ENCODE results near the gene YPEL4.
A peak's percentile ranks its signal among the peaks of the same experiment; 100 is the strongest.
"Not testable (repeated sequence)": the region's sequence is repeated elsewhere in the genome, so short reads cannot be mapped to it uniquely, and the experiment has no call there.

The YPEL4 gene, protein sequence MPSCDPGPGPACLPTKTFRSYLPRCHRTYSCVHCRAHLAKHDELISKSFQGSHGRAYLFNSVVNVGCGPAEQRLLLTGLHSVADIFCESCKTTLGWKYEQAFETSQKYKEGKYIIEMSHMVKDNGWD

DNA sequence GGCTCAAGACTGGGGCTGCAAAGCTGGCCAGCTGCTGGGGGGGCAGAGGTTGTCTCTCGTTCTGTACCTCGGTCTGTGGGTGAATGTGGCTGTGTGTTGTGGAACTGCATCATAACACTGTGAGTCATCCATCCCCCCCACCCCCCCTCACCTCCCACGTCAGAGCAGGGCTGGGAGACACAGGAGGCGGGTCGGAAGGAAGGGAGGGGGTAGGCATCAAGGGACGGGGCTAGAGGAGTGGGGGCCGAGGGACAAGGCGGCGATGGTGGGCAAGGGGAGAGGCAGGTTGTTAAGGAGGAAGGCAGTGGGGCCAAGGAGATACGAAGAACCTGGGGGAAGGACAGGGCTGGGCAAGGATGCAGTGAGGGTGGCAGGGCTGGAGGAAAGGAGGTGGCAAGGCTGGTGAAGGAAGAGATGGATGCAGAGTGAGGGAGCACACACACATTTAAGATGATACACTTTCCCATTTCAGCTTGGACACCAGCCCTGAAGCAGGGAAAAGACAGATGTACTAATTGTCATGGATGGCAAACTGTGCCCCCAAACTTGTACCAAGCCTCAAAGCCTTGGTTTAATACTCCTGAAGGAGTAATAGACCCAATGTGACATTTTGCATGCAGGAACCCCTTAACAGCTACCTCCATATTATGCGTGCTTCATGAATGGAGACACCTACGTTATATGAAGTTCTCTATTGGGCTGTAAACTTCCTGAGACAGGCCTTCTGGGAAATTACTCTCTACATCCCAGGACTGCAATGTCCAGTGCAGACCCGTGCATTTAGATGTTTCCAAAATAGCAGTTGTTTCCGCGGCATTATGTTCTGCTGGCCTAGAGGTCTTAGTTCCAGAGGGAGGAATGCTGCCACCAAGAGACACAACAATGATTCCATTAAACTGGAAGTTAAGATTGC, at the start of gene YPEL4:
Gene YPEL4, minus strand, starts transcription at position 87 of the 913 bp plus-strand sequence. CDS start 2,805 bp downstream, outside the sequence.
- TF ChIP-seq, protein P1, sequence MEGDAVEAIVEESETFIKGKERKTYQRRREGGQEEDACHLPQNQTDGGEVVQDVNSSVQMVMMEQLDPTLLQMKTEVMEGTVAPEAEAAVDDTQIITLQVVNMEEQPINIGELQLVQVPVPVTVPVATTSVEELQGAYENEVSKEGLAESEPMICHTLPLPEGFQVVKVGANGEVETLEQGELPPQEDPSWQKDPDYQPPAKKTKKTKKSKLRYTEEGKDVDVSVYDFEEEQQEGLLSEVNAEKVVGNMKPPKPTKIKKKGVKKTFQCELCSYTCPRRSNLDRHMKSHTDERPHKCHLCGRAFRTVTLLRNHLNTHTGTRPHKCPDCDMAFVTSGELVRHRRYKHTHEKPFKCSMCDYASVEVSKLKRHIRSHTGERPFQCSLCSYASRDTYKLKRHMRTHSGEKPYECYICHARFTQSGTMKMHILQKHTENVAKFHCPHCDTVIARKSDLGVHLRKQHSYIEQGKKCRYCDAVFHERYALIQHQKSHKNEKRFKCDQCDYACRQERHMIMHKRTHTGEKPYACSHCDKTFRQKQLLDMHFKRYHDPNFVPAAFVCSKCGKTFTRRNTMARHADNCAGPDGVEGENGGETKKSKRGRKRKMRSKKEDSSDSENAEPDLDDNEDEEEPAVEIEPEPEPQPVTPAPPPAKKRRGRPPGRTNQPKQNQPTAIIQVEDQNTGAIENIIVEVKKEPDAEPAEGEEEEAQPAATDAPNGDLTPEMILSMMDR (conservative IDR thresholded peaks at IDR 0.05; ENCODE audit: low read depth, low read length), result no peak
- DNase-seq (ENCODE audit: low read depth), result peak; percentile 50
- peak within 1 kb of the TSS; percentile 55 for H3K4me3 ChIP-seq (ENCODE audit: low read length)

DNA sequence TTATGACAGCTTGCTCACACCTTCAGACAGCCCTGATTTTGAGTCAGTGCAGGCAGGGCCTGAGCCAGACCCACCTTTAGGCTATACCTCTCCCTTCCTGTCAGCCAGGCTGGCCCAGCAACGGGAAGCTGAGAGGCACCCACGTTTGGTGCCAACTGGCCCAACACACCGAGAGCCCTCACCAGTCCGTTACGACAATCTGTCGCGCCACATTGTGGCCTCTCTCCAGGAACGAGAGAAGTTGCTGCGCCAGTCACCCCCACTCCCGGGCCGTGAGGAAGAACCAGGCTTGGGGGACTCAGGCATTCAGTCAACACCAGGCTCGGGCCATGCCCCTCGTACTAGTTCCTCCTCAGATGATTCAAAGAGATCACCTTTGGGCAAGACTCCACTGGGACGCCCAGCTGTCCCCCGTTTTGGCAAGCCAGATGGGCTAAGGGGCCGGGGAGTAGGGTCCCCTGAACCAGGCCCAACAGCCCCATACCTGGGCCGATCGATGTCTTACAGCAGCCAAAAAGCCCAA, 49.2 kb upstream of the YPEL4 start:
- no peak overlapping the region for H3K4me3 ChIP-seq (ENCODE audit: low read length)
- no peak for DNase-seq (ENCODE audit: low read depth)
- TF ChIP-seq, protein P1 (conservative IDR thresholded peaks at IDR 0.05; ENCODE audit: low read depth, low read length), result no peak

DNA sequence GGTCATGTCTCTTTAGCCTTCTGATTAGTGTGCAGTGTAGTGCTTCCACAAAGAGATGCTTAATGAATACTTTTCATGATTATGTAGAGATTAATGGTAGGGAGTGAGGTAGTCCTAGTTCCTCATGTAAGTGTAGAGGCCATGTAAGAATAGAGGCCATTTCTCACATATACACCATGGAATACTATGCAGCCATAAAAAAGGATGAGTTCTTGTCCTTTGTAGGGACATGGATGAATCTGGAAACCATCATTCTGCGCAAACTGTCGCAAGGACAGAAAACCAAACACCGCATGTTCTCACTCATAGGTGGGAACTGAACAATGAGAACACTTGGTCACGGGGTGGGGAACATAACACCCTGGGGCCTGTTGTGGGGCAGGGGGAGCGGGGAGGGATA, 40.8 kb upstream of the YPEL4 start:
- H3K4me3 ChIP-seq (ENCODE audit: low read length); DNase-seq (ENCODE audit: low read depth): not testable (repeated sequence)

DNA sequence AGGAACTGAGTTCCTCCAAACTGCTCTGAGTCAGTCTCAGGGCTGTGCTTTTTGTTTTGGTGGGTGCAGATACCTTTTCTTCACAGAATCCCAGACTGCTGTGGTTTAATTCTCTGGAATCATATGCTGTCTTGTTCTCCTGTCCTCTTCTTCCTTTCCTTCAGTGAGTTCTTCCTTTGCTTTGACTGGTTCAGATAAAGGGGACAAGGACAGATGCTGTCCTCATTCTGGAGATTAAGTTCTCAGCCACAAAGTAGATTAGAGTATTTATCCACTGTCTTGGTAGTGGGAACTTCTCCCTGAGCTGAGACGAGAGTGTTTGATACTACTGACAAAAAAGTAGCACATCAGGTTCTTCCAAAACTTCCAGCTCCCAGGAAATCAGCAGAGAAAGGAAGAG, 31.5 kb upstream of the YPEL4 start:
- DNase-seq (ENCODE audit: low read depth), result no peak
- TF ChIP-seq, protein P1 (conservative IDR thresholded peaks at IDR 0.05; ENCODE audit: low read depth, low read length), result no peak
- no peak overlapping the region for H3K4me3 ChIP-seq (ENCODE audit: low read length)

DNA sequence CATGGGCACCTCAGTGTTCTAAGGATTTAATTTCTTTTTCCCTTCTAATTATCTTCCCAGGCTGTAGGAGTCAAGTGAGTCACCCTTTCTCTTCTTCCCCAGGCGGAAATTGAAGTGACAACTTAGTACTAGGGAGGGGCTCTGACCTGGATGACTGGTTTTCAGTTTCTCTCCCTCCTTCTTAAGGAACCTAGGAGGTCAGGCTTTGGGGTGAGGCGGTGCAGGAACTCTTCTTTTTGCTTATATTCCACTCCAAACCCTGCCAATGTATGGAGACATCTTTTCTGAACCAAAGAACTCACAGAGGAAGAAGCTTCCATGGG, 30.8 kb upstream of the YPEL4 start:
- no peak for DNase-seq (ENCODE audit: low read depth)
- no peak overlapping the region for H3K4me3 ChIP-seq (ENCODE audit: low read length)

DNA sequence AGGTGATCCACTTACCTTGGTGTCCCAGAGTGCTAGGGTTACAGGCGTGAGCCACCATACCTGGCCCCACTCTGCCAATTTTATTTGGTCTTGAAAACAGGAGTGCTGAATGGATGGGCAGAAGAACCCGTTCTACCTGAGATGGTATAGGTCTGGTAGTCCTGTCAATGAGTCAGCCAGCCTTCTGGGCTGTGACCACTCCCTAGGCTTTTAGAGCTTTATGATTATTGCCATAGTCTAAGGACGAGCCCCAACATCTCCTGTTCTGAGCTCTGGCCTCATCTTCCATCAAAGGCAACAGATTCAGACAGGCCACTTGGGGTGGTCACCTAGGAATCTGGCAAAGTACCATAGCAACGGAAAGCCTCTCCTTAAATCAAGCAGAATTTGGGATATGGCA, 29.7 kb upstream of the YPEL4 start:
- no peak overlapping the region for H3K4me3 ChIP-seq (ENCODE audit: low read length)
- TF ChIP-seq, protein P1 (conservative IDR thresholded peaks at IDR 0.05; ENCODE audit: low read depth, low read length), result no peak
- DNase-seq (ENCODE audit: low read depth), result no peak

More for the DNA sequence above, 30.8 kb upstream of the YPEL4 start:
- TF ChIP-seq, protein P1 (conservative IDR thresholded peaks at IDR 0.05; ENCODE audit: low read depth, low read length), result no peak

DNA sequence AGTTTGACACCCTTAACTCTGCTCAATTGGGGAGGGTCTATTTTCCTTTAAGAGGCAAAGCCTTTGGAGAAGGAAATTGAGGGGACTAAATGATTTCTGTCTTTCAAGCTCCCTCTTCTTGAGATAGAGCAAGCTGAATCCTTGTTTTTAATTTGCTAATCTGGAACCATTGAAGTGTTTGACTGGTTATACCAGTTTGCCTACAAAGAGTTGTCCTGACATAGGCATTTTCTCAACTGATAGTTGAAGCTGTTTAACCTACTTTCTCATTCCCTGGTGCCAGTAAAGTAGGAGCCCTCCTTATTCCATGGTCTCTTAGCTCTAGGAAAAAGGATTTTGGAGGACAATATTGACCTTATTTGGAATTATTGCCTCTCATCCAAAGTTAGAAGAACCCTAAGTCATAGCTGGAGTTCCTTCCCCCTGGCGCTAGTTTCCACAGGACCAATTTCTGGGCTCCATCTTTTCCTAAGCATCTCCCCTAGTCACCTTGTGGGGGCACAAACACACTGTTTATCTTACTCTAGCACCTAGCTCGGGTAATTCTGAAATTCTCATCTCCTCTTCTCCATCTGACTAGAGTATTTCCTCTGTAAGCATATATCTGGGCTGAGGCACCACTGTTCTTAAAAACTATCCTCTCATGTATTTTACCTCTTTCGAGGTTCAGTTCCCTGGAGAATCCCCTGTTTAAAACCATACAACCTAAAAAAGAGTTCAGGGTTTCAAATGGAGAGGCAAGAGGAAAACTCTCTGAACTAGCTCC, 25.6 kb upstream of the YPEL4 start:
- H3K4me3 ChIP-seq (ENCODE audit: low read length), result no peak overlapping the region
- no peak for DNase-seq (ENCODE audit: low read depth)
- TF ChIP-seq, protein P1 (conservative IDR thresholded peaks at IDR 0.05; ENCODE audit: low read depth, low read length), result no peak
